CD14-positive monocyte (primary cell): Measurements from ENCODE around the gene FAM168B. TPM values are rescaled to one million over a fixed set of nuclear protein-coding genes. Genes with fewer than 3 reads are reported as not detected.

ENCODE experiments used
- DNase-seq, 3 donors: peaks; one replicate each; pipeline ENCODE4 v3.0.0-alpha.2; 2011 to 2022
- H2AFZ ChIP-seq: 2 replicates; pipeline ENCODE4 v1.6.0; 2012; ENCODE audit warnings: mild to moderate bottlenecking, low read depth, low read length, inconsistent platforms; ENCODE audit not compliant: insufficient read depth, poor library complexity, severe bottlenecking
- H3K27ac ChIP-seq, 2 donors: 1 replicate in 1 of 2; 2 replicates in 1 of 2; pipeline ENCODE4 v1.5.1; 2012 to 2013; ENCODE audit warnings: low read length in 2 of 2, control low read depth in 1 of 2, inconsistent platforms in 1 of 2, low read depth in 1 of 2, mild to moderate bottlenecking in 1 of 2
- H3K27me3 ChIP-seq, 2 donors: one replicate each; pipeline versions ENCODE4 v1.6.0 to v1.6.1; 2011 to 2013; ENCODE audit warnings: low read length in 2 of 2; ENCODE audit not compliant: control insufficient read depth in 2 of 2, insufficient read depth in 2 of 2
- H3K36me3 ChIP-seq, 2 donors: replicated peaks in 1 of 2; 1 replicate in 1 of 2; 2 replicates in 1 of 2; pipeline versions ENCODE4 v1.5.1 to v1.6.1; 2012 to 2013; ENCODE audit warnings: low read length in 2 of 2, control low read depth in 1 of 2, inconsistent platforms in 1 of 2, mild to moderate bottlenecking in 1 of 2; ENCODE audit not compliant: insufficient read depth in 2 of 2, control insufficient read depth in 1 of 2
- H3K4me1 ChIP-seq, 2 donors: 1 replicate in 1 of 2; 2 replicates in 1 of 2; pipeline versions ENCODE4 v1.5.1 to v1.6.1; 2012 to 2013; ENCODE audit warnings: low read length in 2 of 2, control low read depth in 1 of 2, inconsistent platforms in 1 of 2, mild to moderate bottlenecking in 1 of 2, moderate library complexity in 1 of 2; ENCODE audit not compliant: insufficient read depth in 2 of 2, control insufficient read depth in 1 of 2
- H3K4me2 ChIP-seq: replicated peaks from 2 replicates; pipeline ENCODE3; 2012; ENCODE audit warnings: low read length, moderate library complexity, mild to moderate bottlenecking; ENCODE audit not compliant: poor library complexity, severe bottlenecking; ENCODE audit errors: extremely low read depth
- H3K4me3 ChIP-seq, 3 experiments: fragments of 200-600 bp in 1 of 3; sonication (generic) in 1 of 3; replicated peaks in 1 of 3; 1 replicate in 2 of 3; 2 replicates in 1 of 3; pipeline ENCODE4 v1.5.1; 2011 to 2013; ENCODE audit warnings: low read length in 3 of 3, mild to moderate bottlenecking in 3 of 3, control low read depth in 2 of 3, low read depth in 2 of 3, inconsistent platforms in 1 of 3, moderate library complexity in 1 of 3
- H3K79me2 ChIP-seq: 2 replicates; pipeline ENCODE4 v1.6.0; 2012; ENCODE audit warnings: mild to moderate bottlenecking, control low read depth, inconsistent platforms, low read length, moderate library complexity; ENCODE audit not compliant: insufficient read depth
- H3K9ac ChIP-seq: 2 replicates; pipeline ENCODE4 v1.6.0; 2017; ENCODE audit warnings: low read length, mild to moderate bottlenecking; ENCODE audit not compliant: insufficient read depth, poor library complexity, severe bottlenecking
- H3K9me3 ChIP-seq, 2 donors: replicated peaks in 1 of 2; 1 replicate in 1 of 2; 2 replicates in 1 of 2; pipeline versions ENCODE4 v1.5.1 to v1.6.1; 2012 to 2013; ENCODE audit warnings: low read length in 2 of 2, control low read depth in 1 of 2; ENCODE audit not compliant: control insufficient read depth in 1 of 2, insufficient read depth in 1 of 2
- H4K20me1 ChIP-seq: 2 replicates; pipeline ENCODE4 v1.6.0; 2012; ENCODE audit warnings: mild to moderate bottlenecking, low read length, control low read depth, moderate library complexity; ENCODE audit not compliant: insufficient read depth
- H3K27ac Mint-ChIP-seq, 7 donors: one replicate each; pipeline ENCODE4 v1.8.0; 2020; ENCODE audit warnings: mild to moderate bottlenecking in 7 of 7, mixed read lengths in 7 of 7, moderate library complexity in 6 of 7, inconsistent platforms in 2 of 7
- H3K27me3 Mint-ChIP-seq, 3 donors: one replicate each; pipeline ENCODE4 v1.8.0; 2021 to 2022; ENCODE audit warnings: low read depth in 3 of 3, mild to moderate bottlenecking in 3 of 3, mixed read lengths in 3 of 3, moderate library complexity in 3 of 3, inconsistent platforms in 1 of 3
- H3K36me3 Mint-ChIP-seq, 2 donors: one replicate each; pipeline ENCODE4 v1.8.0; 2020; ENCODE audit warnings: mixed read lengths in 2 of 2, inconsistent platforms in 1 of 2, mild to moderate bottlenecking in 1 of 2
- H3K4me1 Mint-ChIP-seq: one replicate; pipeline ENCODE4 v1.8.0; 2020; ENCODE audit warnings: mild to moderate bottlenecking, mixed read lengths
- H3K4me3 Mint-ChIP-seq, 2 donors: one replicate each; pipeline ENCODE4 v1.8.0; 2020; ENCODE audit warnings: mild to moderate bottlenecking in 2 of 2, mixed read lengths in 2 of 2, moderate library complexity in 1 of 2
- H3K9me3 Mint-ChIP-seq, 7 donors: one replicate each; pipeline ENCODE4 v1.8.0; 2020 to 2022; ENCODE audit warnings: mixed read lengths in 7 of 7, mild to moderate bottlenecking in 6 of 7, moderate library complexity in 6 of 7, inconsistent platforms in 2 of 7
- WGBS: methylation state at CpG from one replicate; pipeline ENCODE4 v1.1.5; 2013; ENCODE audit warnings: missing lambda C conversion rate; ENCODE audit not compliant: insufficient coverage; 5-methylcytosine and 5-hydroxymethylcytosine counted together
- intact Hi-C, 2 donors: fragments of 100-400 bp; cut with micrococcal nuclease; formaldehyde crosslinking; loops; one replicate each; pipeline versions ENCODE4 v1.15.0 to v1.15.1; 2023
- polyA plus RNA-seq, 3 donors: library from polyadenylated mRNA; depleted of rRNA in 1 of 3; unstranded in 2 of 3; stranded (reverse) in 1 of 3; fragments of 300-500 nt in 2 of 3; fragments of >200 nt in 1 of 3; fragmentation: Illumina TruSeq in 2 of 3; gene quantifications; 1 replicate in 2 of 3; 2 replicates in 1 of 3; pipeline ENCODE4 v1.2.3, GENCODE V29; 2012 to 2021
- TF ChIP-seq, protein P1 (sequence below): fragments of 200-600 bp; IDR thresholded peaks from one replicate; pipeline ENCODE4 v1.8.0; 2022; ENCODE audit warnings: antibody characterized with exemption, mild to moderate bottlenecking

The FAM168B gene
- polyA plus RNA-seq, 3 donors = 20.5 to 33.2 (median 22.6) TPM

DNA sequence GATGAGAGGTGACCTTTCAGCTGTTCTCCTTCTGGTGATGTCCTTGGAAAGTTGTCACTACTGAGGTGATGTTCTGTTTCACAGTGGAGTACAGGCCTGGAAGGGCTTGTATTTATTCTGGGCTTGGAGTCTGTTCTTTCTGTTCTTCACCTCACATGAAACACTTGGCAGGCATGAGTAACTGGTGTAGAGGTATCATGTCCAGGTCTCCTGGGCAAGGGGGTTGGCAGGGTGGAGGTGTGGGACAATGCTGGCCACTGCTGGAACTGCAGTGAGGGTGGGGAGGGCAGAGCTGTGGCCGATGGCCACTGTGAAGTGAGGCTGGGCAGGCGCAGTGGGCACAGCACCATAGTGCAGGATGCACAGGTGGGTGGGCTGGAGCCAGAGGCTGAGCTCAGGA, 47.3 kb upstream of the FAM168B start:
- Histone ChIP-seq H3K36me3 (peaks cover 81 to 96% of the 10 kb centered on the region in 2 donors), H3K79me2 (peaks cover 26% of the 10 kb centered on the region), H3K27me3 (no peaks in the 10 kb centered on the region), H3K9ac (no peak overlapping the region), H3K4me1 (no peaks in the 10 kb centered on the region), H3K9me3 (no peaks in the 10 kb centered on the region), H3K27ac (no peak overlapping the region), H4K20me1 (peaks cover 92% of the 10 kb centered on the region), H2AFZ (no peak overlapping the region), H3K4me3 (no peak overlapping the region), H3K4me2 (no peak overlapping the region)
- no peak for DNase-seq
- Mint-ChIP-seq H3K27me3 (no peaks in the 10 kb centered on the region), H3K9me3 (no peaks in the 10 kb centered on the region), H3K27ac (peak overlapping the region in 2 of 7 donors; percentile 67 to 77), H3K36me3 (peaks cover 83 to 94% of the 10 kb centered on the region in 2 donors), H3K4me3 (no peak overlapping the region), H3K4me1 (no peaks in the 10 kb centered on the region)
- intact Hi-C loops = no loop called here
- WGBS = 93% methylated on average over 2 of the region's 2 CpGs
- TF ChIP-seq, protein P1, sequence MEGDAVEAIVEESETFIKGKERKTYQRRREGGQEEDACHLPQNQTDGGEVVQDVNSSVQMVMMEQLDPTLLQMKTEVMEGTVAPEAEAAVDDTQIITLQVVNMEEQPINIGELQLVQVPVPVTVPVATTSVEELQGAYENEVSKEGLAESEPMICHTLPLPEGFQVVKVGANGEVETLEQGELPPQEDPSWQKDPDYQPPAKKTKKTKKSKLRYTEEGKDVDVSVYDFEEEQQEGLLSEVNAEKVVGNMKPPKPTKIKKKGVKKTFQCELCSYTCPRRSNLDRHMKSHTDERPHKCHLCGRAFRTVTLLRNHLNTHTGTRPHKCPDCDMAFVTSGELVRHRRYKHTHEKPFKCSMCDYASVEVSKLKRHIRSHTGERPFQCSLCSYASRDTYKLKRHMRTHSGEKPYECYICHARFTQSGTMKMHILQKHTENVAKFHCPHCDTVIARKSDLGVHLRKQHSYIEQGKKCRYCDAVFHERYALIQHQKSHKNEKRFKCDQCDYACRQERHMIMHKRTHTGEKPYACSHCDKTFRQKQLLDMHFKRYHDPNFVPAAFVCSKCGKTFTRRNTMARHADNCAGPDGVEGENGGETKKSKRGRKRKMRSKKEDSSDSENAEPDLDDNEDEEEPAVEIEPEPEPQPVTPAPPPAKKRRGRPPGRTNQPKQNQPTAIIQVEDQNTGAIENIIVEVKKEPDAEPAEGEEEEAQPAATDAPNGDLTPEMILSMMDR = no peak

DNA sequence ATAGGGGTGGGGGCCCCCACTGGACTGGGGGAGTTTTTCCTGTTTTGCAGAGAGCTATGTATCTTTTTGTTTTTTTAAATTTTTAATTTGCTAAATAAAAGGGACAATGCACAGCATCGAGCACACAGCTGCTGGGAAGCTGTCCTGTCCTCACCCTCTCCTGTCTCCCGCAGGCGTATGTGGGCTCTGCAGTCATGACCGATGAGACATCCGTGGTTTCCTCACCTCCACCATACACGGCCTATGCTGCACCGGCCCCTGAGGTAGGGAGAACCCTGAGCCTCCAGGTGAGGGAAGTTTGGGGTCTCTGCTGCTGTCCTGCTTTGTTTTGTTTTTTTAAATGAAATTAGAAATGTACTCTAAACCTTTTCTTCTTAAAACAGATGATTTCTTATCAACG, 39.5 kb upstream of the FAM168B start:
- peaks cover 0 to 8% (median 3%) of the 10 kb centered on the region in 7 donors for H3K9me3 Mint-ChIP-seq
- Histone ChIP-seq H3K27ac (no peak overlapping the region), H3K4me2 (no peak overlapping the region), H3K27me3 (no peaks in the 10 kb centered on the region), H3K4me1 (no peaks in the 10 kb centered on the region), H2AFZ (no peak overlapping the region), H3K36me3 (peaks cover 80 to 100% of the 10 kb centered on the region in 2 donors), H3K79me2 (peaks cover 7% of the 10 kb centered on the region), H4K20me1 (peaks cover 51% of the 10 kb centered on the region), H3K9ac (no peak overlapping the region), H3K9me3 (no peaks in the 10 kb centered on the region), H3K4me3 (no peak overlapping the region)
- TF ChIP-seq, protein P1 = no peak
- no peaks in the 10 kb centered on the region for H3K4me1 Mint-ChIP-seq
- intact Hi-C loops = no loop called here
- DNase-seq = no peak
- no peak overlapping the region for H3K27ac Mint-ChIP-seq
- 100% methylated on average over 1 of the region's 8 CpGs for WGBS
- H3K4me3 Mint-ChIP-seq = no peak overlapping the region
- peaks cover 81 to 95% of the 10 kb centered on the region in 2 donors for H3K36me3 Mint-ChIP-seq
- H3K27me3 Mint-ChIP-seq = peaks cover 0 to 2% (median 0%) of the 10 kb centered on the region in 3 donors
